ENCODE data around the gene IRF2. TPM values are rescaled to one million over a fixed set of nuclear protein-coding genes. Genes with fewer than 3 reads are reported as not detected.
A peak's percentile ranks its signal among the peaks of the same experiment; 100 is the strongest.

IRF2 gene
- polyA plus RNA-seq, 1 donor (not counting 4 experiments of a cell fraction or from before 2014, with no cell fraction given): 23.8 TPM

- no peak for FAIRE-seq
- Histone ChIP-seq H3K4me2 (ENCODE audit: control insufficient read depth, extremely low read depth, insufficient read depth, low read depth, low read length) (peak overlapping the region; percentile 98), H3K4me1 (ENCODE audit: control insufficient read depth, extremely low read depth, insufficient read depth, low read length) (peaks cover 31% of the 10 kb centered on the region), H3K9me3 (ENCODE audit: control insufficient read depth, low read depth, low read length) (no peaks in the 10 kb centered on the region), H3K27ac (ENCODE audit: control insufficient read depth, insufficient read depth, low read length) (peak overlapping the region; percentile 96), H3K4me3 (ENCODE audit: control insufficient read depth in 2 of 3, extremely low read depth in 1 of 3, insufficient read depth in 2 of 3, low read depth in 1 of 3, low read length in 3 of 3) (no peak overlapping the region), H2AFZ (ENCODE audit: control insufficient read depth, low read length) (no peak overlapping the region), H3K79me2 (ENCODE audit: control insufficient read depth, insufficient read depth, low read length) (no peaks in the 10 kb centered on the region), H3K27me3 (ENCODE audit: control insufficient read depth, extremely low read depth, insufficient read depth, low read length) (no peaks in the 10 kb centered on the region), H3K9ac (ENCODE audit: control insufficient read depth, extremely low read depth, insufficient read depth, low read length) (peak overlapping the region; percentile 80), H3K9me1 (ENCODE audit: control insufficient read depth, extremely low read depth, insufficient read depth, low read length) (no peaks in the 10 kb centered on the region), H3K36me3 (ENCODE audit: control insufficient read depth in 2 of 2, extremely low read depth in 1 of 2, insufficient read depth in 2 of 2, low read length in 2 of 2) (peaks cover 0 to 10% of the 10 kb centered on the region in 2 experiments), H4K20me1 (ENCODE audit: control insufficient read depth, extremely low read depth, insufficient read depth, low read length) (no peaks in the 10 kb centered on the region)
- dilution Hi-C loops (cut with MboI; ENCODE audit: extremely low pct_ligation_motif_present, low sequenced_read_pairs): no loop called here
- no peak for TF ChIP-seq CTCF (optimal IDR thresholded peaks at IDR 0.05 in 1 of 3, IDR thresholded peaks at IDR 0.05 in 1 of 3, conservative IDR thresholded peaks at IDR 0.05 in 1 of 3; ENCODE audit: extremely low read depth in 1 of 3, insufficient read depth in 2 of 3, low read length in 3 of 3)
- TF ChIP-seq EZH2 (IDR thresholded peaks at IDR 0.05; ENCODE audit: low read length): no peak
- no peak for DNase-seq (ENCODE audit: low read depth, low spot score)
Observed at GRCh38 chr4:184384810-184385557, 89.4 kb downstream of the IRF2 start.

DNA sequence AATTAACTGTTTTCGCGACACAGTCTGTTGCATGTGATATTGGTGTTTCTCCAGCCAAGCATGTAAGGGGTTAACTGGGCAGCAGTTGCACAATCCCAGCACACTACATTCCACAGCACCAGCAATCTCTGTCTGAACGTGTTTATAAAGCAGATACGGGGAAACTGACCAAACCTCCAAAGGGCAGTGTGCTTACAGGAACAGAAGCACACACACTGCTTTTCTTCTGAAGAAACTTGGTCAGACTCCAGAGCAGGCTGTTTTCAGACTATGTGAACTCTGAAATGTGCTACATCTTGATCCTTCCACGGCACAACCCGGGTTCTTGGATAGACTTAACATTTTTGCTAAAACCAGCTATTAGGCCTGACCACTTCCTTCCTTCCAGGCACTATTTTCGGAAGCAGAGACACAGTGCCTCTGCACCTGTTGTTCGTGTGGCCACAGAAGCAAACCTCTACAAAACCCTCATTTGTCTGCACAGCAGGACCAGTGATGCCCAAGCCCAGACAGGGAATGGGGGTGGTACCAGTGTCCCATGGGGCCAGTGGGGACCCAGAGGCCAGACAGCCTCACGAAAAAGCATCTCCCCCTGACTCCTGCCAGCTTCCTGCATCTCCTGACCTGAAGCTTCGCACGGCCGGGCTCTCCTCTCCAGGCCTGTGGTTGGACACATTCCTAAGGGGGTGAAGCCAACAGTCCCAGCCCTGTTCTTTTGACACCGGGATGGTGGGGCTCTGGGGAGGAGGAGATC, 90.1 kb downstream of the IRF2 start:
- Histone ChIP-seq H3K4me3 (ENCODE audit: control insufficient read depth in 2 of 3, extremely low read depth in 1 of 3, insufficient read depth in 2 of 3, low read depth in 1 of 3, low read length in 3 of 3) (peak overlapping the region; percentile 24 to 80 (median 78)), H4K20me1 (ENCODE audit: control insufficient read depth, extremely low read depth, insufficient read depth, low read length) (no peaks in the 10 kb centered on the region), H3K4me1 (ENCODE audit: control insufficient read depth, extremely low read depth, insufficient read depth, low read length) (peaks cover 31% of the 10 kb centered on the region), H3K79me2 (ENCODE audit: control insufficient read depth, insufficient read depth, low read length) (no peaks in the 10 kb centered on the region), H3K9ac (ENCODE audit: control insufficient read depth, extremely low read depth, insufficient read depth, low read length) (peak overlapping the region; percentile 80), H3K9me3 (ENCODE audit: control insufficient read depth, low read depth, low read length) (no peaks in the 10 kb centered on the region), H3K27me3 (ENCODE audit: control insufficient read depth, extremely low read depth, insufficient read depth, low read length) (no peaks in the 10 kb centered on the region), H2AFZ (ENCODE audit: control insufficient read depth, low read length) (no peak overlapping the region), H3K27ac (ENCODE audit: control insufficient read depth, insufficient read depth, low read length) (peak overlapping the region; percentile 96), H3K4me2 (ENCODE audit: control insufficient read depth, extremely low read depth, insufficient read depth, low read depth, low read length) (peak overlapping the region; percentile 98), H3K9me1 (ENCODE audit: control insufficient read depth, extremely low read depth, insufficient read depth, low read length) (no peaks in the 10 kb centered on the region), H3K36me3 (ENCODE audit: control insufficient read depth in 2 of 2, extremely low read depth in 1 of 2, insufficient read depth in 2 of 2, low read length in 2 of 2) (peaks cover 0 to 10% of the 10 kb centered on the region in 2 experiments)
- DNase-seq (ENCODE audit: low read depth, low spot score) (peak; percentile 76), FAIRE-seq (peak; percentile 98)
- TF ChIP-seq EZH2 (IDR thresholded peaks at IDR 0.05; ENCODE audit: low read length) (no peak), CTCF (optimal IDR thresholded peaks at IDR 0.05 in 1 of 3, IDR thresholded peaks at IDR 0.05 in 1 of 3, conservative IDR thresholded peaks at IDR 0.05 in 1 of 3; ENCODE audit: extremely low read depth in 1 of 3, insufficient read depth in 2 of 3, low read length in 3 of 3) (no peak)
- dilution Hi-C loops (cut with MboI; ENCODE audit: extremely low pct_ligation_motif_present, low sequenced_read_pairs): no loop called here
